NCI-H460 (cell line): ENCODE data around the gene ALK. TPM values are rescaled to one million over a fixed set of nuclear protein-coding genes. Genes with fewer than 3 reads are reported as not detected.

Experiments used
- DNase-seq: peaks from one replicate; pipeline ENCODE4 v3.0.0-alpha.2; 2016; ENCODE audit warnings: low read depth; ENCODE audit errors: extremely low read depth
- total RNA-seq: library from RNA; depleted of rRNA; stranded (reverse); fragments of >200 nt; shearing (Covaris generic); gene quantifications from 2 replicates; pipeline ENCODE4 v1.2.3, GENCODE V29; 2014

ALK gene
- total RNA-seq, 1 experiment from 2014 or later, result 0.02 TPM

DNA sequence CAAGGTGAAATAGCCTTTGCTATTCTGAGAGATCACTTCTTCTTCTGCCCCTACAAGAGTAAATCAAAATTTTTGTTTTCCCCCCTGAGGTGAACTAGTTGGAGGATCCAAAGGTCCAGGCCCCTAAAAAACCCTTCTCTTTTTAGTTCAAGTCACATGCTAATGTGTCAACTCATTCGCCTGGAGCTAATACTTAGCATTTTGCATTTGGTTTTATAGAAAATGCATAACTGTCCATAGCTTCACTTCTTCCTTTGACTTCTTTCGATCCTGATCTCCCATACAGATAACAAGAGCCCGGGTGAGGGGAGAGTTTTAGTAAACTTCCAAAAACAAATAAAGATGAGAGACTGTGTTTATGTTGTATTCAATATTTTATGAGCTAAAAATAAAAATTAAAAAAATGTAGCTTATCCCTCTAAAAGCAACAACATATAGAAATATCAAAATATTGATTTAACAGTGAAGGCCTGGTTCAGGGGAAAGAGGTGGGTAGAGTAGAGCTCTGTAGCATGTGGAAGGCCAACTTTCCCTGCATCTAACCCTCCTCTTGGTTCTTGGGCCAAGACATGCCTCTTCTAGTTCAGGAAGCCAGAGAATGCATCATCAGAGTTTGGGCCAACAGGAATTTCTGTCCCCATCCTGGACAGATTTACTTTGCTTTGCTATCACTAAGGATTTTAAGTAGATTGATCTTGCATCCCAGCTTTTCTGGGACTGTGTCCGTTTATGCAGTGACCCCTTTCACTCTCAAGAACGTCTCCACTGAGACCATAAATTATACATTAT is 333.8 kb downstream of the ALK start:
- DNase-seq, result no peak

DNA sequence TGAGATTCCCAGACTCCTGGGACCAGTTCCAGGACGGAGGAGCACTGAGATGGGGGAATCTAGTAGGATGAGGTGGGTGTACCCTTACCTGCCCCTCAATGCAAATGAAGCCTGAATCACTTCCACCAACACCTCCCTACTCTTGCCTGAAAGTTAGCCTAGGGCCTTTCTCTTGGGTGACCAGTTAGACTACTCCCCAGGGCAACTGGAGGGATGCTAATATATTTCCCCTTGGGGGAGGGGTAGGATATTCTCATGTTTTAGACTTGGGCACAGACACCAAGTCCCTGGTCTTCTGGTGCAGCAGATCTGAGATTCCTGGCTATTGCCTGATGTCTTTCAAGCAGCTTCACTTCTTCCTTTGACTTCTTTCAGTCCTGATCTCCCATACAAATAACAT is 334.5 kb downstream of the ALK start:
- DNase-seq, result no peak

DNA sequence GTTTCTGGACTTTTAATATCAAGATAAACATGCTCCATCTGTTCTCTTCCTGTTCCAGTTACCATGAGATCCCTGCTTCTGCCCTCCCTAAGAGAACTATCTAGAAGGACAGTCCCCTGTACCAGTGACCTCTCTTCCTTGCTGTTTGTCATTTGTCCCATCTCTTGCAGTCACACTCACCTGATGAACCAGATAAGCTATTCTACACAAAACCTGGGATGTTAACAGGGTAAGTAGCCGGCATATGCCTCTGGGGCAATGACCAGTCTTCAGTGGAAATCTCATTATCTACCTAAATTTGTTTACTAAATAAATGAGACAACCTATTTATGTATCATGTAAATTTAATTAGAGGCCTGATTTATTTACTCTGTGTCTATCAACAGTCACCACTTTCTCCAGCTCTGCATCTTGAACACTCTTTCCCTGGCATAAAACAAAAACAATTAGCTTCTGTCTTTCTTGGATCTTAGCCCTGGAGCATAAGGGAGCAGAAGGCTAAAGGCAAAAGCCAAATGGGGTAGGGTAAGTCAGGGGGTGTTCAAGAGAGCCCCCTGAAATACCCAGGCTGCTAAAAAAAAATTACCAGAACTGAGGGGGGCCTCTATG is 337.7 kb downstream of the ALK start:
- DNase-seq, result no peak

DNA sequence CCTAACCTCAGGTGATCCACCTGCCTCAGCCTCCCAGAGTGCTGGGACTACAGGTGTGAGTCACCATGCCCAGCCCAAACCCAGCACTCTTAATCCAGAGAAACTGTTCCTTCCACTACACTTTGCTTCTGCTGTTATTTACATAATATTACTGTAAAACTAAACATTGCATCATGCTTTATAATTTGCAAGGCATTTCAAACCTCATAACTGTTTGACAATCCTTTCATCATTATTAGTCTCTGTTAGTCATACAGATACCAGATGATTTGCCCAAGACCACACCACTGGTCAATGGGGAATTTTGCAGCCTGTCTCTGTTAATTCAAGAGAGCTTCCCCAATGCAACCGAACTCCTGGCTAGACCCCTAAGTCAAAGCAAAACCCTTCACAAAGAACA is 338.3 kb downstream of the ALK start:
- no peak for DNase-seq

DNA sequence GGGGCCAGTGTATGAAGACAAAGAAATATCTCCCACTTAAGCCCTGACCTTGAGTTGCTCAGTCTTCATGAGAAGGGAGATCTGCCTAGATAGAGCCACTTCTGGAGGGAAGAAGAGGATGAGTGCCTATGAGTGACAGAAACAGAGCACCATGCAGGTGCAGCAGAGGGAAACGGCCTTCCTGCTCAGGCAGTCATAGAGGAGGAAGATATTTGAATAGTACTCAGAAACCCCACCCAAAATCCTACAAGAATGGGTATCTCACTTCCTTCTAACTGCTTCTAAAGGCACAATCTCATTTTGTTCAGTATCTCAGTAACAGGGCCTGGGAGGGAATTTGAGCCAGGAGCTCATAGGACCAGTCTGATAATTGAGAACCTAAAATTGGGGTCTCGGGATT is 339.3 kb downstream of the ALK start:
- no peak for DNase-seq

DNA sequence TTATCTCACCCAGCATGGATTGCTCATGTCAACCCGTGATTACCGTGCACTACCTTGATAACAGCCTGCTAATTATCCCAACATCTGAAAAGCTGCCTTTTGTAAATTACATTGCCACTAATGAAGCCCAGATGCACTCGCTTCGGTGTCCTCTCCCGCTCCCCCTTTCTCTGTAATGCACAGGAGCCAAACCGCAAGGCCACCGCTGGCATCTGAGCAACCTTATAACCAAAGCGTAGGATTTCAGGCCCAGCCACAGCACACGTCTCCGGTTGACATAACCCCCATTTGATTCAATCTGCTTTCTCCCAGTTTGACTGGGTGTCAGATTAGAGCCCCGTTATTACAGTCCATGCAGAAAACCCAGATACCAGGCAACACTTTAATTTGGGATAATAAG is 341.2 kb downstream of the ALK start:
- DNase-seq, result no peak

DNA sequence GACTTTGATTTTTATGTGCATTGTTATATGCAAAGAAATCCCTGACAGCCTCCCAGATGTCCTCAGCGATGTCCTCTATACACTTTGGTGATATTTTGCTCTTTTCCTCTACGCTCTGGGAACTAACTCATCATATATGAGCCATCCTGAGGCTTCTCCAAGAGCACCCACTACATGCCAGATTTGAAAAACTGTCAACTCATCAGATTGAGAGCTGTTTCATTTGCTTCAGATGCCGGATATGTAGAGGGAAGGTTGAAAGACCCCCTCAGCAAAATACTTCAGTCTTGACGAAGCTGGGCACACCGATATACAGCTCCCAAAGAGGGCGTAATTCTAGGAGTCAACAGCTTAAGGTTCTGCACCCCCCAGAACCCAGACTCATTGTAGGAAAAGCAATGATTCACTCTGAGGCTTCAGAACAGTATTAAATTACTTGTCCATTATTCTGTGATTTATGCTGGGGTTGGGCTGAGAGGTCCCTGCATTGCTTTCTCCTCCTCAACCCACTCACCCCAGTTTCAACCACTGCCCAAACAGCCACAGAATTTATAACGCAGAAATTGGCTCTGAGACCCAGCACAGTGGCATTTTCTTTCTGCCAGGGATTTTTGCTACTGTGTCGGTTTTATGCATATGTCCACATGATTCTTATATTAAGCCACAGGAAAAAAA is 341.8 kb downstream of the ALK start:
- DNase-seq, result no peak

DNA sequence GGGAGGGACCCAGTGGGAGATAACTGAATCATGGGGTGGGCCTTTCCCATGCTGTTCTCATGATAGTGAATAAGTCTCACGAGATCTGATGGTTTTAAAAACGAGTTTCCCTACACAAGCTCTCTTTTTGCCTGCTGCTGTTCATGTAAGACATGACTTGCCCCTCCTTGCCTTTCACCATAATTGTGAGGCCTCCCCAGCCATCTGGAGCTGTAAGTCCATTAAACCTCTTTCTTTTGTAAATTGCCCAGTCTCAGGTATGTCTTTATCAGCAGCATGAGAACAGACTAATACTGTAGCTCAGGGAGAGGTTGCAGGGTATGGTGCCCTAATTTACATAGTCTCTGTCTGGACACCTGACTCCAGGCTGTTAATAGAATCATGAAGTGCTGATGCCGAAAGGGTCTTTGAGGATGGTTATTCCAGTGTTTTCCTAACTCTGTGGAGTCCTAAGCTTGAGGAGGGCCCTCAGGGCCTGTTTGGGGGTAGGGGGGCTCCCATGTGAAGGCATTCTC is 343.2 kb downstream of the ALK start:
- DNase-seq, result no peak

DNA sequence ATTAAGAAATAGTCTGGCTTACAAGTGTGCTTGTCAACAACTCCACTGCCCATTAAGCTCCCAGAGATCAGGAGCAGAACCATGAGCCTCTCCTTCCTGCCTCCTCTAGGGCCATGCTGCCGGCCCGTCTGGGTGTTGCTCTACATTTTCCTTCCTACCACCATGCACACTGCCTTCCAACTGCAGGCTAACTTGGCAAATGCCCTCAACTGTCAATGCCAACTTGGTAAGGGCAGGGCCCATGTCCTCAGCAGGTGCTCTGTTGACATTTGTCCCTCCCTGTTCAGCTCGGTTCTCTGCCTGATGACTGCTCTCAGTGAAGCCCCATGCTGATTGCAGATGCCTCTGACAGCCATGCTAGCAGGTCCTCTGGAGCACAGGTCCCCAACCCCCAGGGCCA is 345.2 kb downstream of the ALK start:
- DNase-seq, result no peak

DNA sequence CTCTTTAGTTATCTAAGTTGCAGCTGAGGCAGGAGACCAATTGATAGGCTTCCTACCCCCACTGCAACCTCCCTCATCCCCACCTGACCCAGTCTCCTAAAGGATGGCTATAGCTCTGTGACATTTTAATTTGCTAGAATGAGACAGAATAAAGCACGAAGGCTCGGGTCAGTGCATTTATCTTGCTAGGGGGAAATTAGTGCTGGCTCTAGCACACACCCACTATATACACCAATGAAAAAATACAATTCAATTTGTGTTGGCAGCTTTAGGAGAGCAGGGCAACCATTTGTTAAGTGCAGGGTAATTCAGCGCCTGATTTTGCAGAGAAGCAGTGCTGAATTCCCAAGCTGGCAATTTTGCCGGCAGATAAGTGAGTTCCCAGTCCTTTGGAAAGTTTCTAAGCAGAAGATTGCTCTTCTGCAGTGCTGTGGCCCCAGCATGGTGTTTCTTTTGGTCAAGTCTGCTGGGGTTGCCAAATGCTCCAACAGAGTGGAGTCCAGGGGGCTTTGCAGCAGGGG is 346.0 kb downstream of the ALK start:
- no peak for DNase-seq

DNA sequence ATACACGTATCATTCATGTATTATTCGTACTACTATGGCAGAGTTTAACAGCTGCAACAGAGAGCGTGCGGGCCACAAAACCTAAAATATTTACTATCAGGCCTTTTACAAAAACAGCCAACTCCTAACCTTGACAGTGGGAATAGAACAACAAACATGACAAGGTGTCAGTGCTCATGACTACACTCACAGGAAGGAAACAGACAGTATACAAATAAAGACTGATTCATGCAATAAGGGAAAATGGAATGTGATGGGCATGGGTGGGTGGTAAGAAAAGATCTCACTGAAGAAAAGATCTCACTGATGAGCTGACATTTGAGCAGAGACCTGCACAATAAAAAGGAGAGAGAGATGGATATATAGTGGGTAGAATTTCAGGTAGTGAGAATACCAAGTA is 347.8 kb downstream of the ALK start:
- DNase-seq, result no peak

DNA sequence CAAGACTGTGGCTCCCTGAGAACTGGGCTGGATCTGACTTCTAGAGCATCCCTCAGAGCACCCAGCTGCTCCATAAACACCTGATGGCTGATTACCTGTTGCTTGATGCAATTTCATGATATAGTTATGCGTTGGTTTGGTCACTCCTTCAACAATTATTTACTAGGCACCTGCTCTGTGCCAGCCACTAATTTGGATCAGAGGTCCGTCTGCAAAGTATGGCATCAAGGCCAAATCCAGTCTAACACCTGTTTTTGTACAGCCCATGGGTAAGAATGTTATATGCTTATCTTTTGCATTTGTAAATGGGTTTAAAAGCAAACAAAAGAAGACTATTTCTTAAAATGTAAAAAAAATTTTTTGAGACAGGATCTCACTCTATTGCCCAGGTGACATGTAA is 348.2 kb downstream of the ALK start:
- DNase-seq, result no peak

DNA sequence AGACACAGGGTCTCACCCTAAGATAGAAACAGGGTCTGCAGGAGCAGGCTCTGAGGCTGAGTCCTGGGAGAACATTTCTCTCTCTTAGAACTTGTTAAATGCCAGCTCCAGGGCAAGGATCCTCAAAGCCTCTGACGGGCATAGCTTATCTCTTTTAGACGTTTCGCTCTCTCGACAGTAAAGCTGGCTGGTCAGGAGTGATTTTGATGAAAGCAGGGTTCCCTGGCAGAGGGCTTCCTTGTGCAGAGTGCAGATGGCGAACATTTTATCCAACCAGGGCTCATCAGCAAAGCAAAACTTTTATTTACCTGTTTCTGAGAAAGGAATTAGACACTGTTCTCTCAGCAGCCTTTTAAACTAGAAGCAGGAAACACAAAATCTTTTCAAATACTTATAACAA is 350.8 kb downstream of the ALK start:
- DNase-seq, result no peak

DNA sequence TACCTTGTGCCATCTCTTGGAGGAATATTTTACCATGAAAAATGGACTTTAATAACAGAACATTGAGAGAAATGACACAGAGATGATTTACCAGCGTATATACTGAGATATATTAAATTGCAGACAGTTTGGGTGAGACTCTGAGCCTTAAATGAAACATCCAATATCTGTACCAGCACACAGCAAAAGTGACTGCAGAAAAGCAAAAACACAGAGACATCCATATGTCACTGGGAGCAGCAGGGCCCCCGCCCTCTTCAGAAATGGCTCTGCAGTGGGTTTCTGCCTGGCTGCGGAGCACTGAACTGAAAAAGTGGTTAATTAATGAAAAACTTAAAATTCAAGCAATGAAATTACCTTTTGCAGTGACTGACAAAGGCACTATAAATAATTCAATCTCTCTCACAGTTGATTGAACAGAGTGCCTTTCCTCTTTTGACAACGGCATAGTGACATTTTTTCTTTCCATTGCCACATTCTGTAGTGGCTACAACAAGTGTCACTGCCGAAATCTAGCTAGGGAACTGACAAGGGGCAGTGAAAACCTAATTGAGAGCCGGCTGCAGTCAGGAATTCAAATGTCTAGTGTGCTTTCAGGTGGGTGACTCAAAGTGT is 353.4 kb downstream of the ALK start:
- DNase-seq, result no peak

DNA sequence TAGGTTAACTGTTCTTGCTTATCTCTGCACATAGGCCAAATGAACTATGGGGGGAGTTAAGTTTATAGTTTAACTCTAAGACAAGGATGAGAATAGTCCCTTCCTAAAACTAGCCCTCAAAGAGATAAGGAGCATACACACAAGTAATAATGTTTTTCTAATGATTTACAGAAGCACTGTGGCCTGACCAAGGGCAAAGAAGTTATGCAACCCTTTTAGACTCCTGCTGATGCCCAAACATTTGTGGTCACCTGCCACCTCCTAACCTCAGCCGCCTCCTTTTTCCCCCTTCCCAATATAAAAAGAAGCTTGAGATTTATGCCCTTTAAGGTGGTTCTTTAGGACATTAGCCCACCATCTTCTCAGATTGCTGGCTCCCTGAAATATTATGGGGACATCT is 357.7 kb downstream of the ALK start:
- no peak for DNase-seq

DNA sequence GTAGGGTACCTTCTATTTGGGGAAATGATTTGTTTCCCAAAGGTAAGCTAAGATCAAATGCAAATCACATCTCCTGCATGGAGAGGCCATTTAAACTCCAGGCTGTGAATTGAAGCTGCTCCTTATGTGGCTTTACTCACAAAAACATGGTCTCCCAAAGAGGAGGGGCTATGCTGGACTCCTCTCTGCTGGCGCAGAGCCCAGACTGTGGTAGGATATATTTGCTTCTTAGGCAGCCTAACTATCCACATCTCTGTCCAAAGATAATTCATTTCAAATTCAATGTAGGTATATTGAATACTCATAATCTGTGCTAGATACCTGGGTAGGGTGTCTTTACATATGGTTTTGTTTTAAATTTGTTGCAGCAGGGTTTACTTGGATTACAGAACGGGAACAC is 358.5 kb downstream of the ALK start:
- DNase-seq, result no peak

DNA sequence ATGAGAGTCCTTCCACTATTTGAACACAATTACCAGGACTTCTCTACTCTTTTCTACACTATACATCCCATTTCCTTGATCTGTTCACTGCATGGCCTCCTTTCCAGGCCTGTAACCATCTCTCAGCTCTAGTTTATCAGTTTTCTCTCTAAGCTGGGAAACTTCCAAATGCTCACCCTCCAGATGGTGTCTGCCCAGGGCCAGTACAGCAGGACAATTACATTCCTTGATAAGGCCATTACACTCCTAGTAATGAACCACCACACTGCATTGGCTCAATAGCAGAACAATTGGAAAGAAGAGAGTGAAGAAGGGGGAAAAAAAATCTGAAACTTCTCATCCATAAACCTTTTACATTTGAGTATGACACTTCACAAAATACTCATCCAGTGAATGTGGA is 359.1 kb downstream of the ALK start:
- no peak for DNase-seq

DNA sequence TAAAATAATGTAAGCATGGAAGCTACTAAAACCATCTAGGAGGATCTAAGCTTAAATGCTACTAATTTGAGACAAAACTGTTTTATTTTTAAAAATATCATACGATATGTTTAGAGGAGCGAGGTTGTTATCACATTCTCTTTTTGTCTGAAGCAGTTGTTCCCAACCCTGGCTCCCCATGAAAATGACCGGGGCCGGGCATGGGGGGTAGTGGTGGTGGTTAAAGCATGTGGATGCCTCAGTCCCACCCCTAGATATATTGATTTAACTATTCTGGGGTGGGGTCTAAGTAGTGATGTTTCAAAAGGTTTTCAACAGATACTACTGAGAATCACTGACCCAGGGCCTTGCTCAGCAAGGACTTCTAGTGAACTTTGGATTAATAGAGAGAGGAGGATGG is 359.8 kb downstream of the ALK start:
- no peak for DNase-seq

DNA sequence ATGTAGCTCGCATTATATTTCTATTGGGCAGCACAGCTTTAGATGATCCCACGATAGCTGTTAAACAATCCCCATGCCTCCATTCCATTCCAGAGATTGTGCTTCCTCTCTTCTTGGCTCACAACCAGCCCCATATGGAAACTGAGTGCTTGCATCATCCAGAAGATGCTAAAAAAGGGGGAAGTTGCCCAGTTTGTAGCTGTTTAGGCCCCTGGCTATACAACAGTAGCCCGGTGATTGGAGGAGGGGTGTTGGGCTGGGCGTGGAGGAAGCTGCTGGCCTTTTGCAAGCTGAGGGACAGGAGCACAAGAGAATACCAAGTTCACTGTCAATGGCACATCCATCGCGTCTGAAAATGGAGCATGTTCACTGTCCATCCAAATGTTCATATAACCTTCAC is 360.2 kb downstream of the ALK start:
- no peak for DNase-seq

DNA sequence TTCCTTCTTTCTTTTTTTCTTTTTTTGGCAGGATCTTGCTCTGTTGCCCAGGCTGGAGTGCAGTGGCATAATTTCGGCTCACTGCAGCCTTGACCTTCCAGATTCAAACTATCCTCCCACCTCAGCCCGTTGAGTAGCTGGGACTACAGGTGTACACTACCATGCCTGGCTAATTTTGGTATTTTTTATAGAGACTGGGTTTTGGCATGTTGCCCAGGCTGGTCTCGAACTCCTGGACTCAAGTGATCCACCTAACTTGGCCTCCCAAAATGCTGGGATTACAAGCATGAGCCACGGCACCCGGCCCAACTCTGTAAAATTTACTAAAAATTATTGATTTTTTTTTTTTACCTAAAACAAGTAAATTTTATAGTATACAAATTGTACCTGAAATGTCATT is 360.8 kb downstream of the ALK start:
- no peak for DNase-seq

DNA sequence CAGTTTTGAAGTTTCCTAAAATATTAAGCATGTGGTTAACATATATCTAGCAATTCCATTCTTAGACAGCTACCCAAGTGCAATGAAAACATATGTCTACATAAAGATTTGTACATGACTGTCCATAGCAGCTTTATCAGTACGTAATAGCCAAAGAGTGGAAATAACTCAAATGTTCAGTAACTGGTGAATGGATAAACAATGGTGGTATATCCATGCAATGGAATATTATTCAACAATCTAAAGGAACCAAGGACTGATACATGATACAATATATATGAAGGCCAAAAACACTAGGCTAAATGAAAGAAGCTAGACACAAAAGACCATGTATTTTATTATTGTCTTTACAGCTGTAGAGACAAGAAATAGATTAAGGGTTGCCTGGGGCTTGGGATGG is 361.4 kb downstream of the ALK start:
- no peak for DNase-seq
